Measurements from ENCODE around the gene ZFHX3. TPM values are rescaled to one million over a fixed set of nuclear protein-coding genes. Genes with fewer than 3 reads are reported as not detected.

ZFHX3 gene
- total and polyA plus RNA-seq, 10 donors = 0.47 to 18.5 (median 11.1) TPM

DNA sequence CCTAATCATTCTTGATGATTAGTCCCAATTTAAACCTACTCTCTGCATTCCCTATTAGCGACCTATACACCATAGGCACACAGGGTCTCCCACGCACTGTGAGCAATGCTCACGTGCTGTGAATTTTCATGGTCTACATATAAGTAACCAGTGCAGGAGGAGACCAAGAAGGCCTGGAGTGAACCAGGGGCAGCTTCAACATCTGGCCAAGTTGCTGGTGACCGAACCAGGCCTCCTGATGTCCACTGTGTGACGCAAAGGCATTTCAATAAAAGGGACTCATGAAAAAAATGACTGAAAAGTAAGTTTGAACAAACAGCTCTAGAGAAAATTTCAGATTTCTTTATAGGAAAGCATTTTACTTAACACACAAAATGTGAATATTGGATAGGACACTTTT lies 107.0 kb downstream of the ZFHX3 start:
- H3K36me3 ChIP-seq = no peaks in the 10 kb centered on the region
- TF ChIP-seq POLR2AphosphoS5 (IDR thresholded peaks at IDR 0.05) = no peak
- TF ChIP-seq CTCF (IDR thresholded peaks at IDR 0.05 in 8 of 11, conservative IDR thresholded peaks at IDR 0.05 in 3 of 11) = no peak
- TF ChIP-seq POLR2A (IDR thresholded peaks at IDR 0.05) = no peak
- WGBS, 5 donors = 92 to 99% (median 95%) methylated on average over 5 of the region's 5 CpGs

DNA sequence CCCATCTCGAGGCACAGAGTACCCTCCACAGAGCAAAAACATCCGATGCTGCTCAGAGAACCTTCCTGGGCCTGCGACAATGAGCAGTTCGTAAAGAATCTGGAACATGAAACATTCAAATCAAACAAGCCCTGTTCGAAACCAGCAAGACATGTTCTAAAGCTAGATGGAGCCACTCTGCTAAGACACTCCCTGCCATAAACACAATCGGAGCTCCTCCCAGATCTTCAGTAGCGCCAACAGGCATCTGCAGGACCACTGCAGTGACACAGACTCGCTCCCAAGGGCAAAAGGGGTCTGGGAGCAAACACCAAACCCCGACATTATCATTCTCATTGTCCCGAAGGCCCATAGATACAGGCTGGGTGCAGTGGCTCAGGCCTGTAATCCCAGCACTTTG lies 108.7 kb downstream of the ZFHX3 start:
- peak; percentile 18 for DNase-seq
- Histone ChIP-seq H3K9me3 (no peaks in the 10 kb centered on the region), H3K27ac (peak overlapping the region in 7 of 8 donors; percentile 15 to 71 (median 53)), H3K4me1 (peaks cover 0 to 36% (median 10%) of the 10 kb centered on the region in 6 donors), H3K36me3 (no peaks in the 10 kb centered on the region), H3K27me3 (replicated peaks in 1 of 7) (no peaks in the 10 kb centered on the region), H3K4me3 (no peak overlapping the region)
- WGBS, 5 donors = 79 to 87% (median 81%) methylated on average over 8 to 10 of the region's 10 CpGs
- intact Hi-C loops (cut with DNase I; ENCODE audit: low total_unique reads) = no loop called here
- no peak for TF ChIP-seq CTCF (IDR thresholded peaks at IDR 0.05 in 8 of 11, conservative IDR thresholded peaks at IDR 0.05 in 3 of 11)
- TF ChIP-seq POLR2A (IDR thresholded peaks at IDR 0.05) = no peak
- TF ChIP-seq POLR2AphosphoS5 (IDR thresholded peaks at IDR 0.05) = no peak

More for the DNA sequence above, 107.0 kb downstream of the ZFHX3 start:
- Histone ChIP-seq H3K27me3 (replicated peaks in 1 of 7) (no peaks in the 10 kb centered on the region), H3K27ac (no peak overlapping the region), H3K4me1 (peaks cover 0 to 23% (median 10%) of the 10 kb centered on the region in 6 donors), H3K4me3 (no peak overlapping the region), H3K9me3 (no peaks in the 10 kb centered on the region)
- peak; percentile 2 for DNase-seq
- intact Hi-C loops (cut with DNase I; ENCODE audit: low total_unique reads) = no loop called here

- H3K27me3 ChIP-seq (replicated peaks in 1 of 7) = no peaks in the 10 kb centered on the region
- intact Hi-C loops (cut with DNase I; ENCODE audit: low total_unique reads) = no loop called here
- H3K4me1 ChIP-seq = peaks cover 0 to 37% (median 10%) of the 10 kb centered on the region in 6 donors
- H3K4me3 ChIP-seq = no peak overlapping the region
- H3K27ac ChIP-seq = peak overlapping the region in 6 of 8 donors; percentile 39 to 71 (median 60)
- H3K36me3 ChIP-seq = no peaks in the 10 kb centered on the region
- peak; percentile 73 for DNase-seq
- TF ChIP-seq POLR2A (IDR thresholded peaks at IDR 0.05) = no peak
- peak in 2 of 3 donors; percentile 15 to 49 for TF ChIP-seq POLR2AphosphoS5 (IDR thresholded peaks at IDR 0.05)
- H3K9me3 ChIP-seq = no peaks in the 10 kb centered on the region
- 36 to 44% (median 42%) methylated on average over 7 of the region's 7 CpGs for WGBS, 5 donors
Observed at GRCh38 chr16:72938795-72939164, 109.1 kb downstream of the ZFHX3 start.

DNA sequence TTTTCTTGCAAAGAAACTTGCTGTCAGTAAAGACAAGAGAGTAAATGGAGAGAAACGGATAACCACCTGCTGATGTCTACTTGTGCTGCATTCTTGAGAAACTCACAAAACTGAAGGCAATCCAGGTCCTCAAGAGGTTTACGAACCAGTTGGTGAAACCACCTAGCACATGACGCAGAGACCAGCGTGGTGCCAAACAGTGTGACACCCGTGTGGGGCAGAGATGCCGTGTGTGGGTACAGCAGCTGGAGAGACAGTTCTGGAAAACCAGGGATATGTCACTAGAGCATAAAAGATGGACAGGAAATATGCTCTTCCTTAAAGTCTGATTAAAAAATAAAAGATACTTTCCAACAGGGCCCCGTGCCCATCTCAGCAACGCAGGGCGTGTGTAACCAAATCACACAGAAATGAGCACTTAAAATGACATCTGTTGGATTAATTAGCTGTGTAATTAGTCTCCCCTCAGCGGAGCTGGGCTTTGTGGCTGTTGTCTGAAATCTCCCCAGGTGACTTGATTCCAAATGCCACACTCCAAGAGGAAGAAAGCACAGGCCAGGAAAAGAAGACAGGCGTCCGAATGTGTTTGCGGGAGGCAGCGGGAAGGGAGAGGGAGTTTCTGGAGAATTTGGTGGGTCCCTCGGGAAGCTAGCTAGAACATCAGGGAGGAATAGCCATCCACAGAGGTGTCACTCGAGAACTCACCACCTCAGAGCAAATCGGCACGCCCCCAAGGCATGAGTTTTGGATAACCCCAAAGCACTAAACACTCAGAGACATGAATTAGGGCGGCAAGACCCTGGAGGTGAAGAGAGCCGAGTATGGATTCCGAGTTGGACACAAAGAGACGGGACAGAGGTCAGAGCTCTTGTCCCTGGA lies 109.8 kb downstream of the ZFHX3 start:
- H3K4me1 ChIP-seq = peaks cover 0 to 43% (median 11%) of the 10 kb centered on the region in 6 donors
- no peak overlapping the region for H3K4me3 ChIP-seq
- 68 to 86% (median 79%) methylated on average over 22 of the region's 22 CpGs for WGBS, 5 donors
- no peaks in the 10 kb centered on the region for H3K27me3 ChIP-seq (replicated peaks in 1 of 7)
- no peaks in the 10 kb centered on the region for H3K9me3 ChIP-seq
- no peak for TF ChIP-seq POLR2A (IDR thresholded peaks at IDR 0.05)
- TF ChIP-seq POLR2AphosphoS5 (IDR thresholded peaks at IDR 0.05) = no peak
- no peak for TF ChIP-seq CTCF (IDR thresholded peaks at IDR 0.05 in 8 of 11, conservative IDR thresholded peaks at IDR 0.05 in 3 of 11)
- peak; percentile 24 for DNase-seq
- no peaks in the 10 kb centered on the region for H3K36me3 ChIP-seq
- peak overlapping the region in 6 of 8 donors; percentile 41 to 71 (median 60) for H3K27ac ChIP-seq
- intact Hi-C loops (cut with DNase I; ENCODE audit: low total_unique reads) = no loop called here
